ENCODE results near the gene PLCH2. TPM values are rescaled to one million over a fixed set of nuclear protein-coding genes. Genes with fewer than 3 reads are reported as not detected.
A peak's percentile ranks its signal among the peaks of the same experiment; 100 is the strongest.

Gene PLCH2
- total RNA-seq, 5 donors from 2014 or later (not counting 1 experiment from before 2014, with no cell fraction given), result 20.2 to 59.1 (median 27.9) TPM

- Mint-ChIP-seq H3K27ac (peak overlapping the region in 1 of 2 donors; percentile 21), H3K9me3 (no peaks in the 10 kb centered on the region), H3K4me1 (peaks cover 13 to 25% (median 24%) of the 10 kb centered on the region in 3 donors), H3K36me3 (no peaks in the 10 kb centered on the region), H3K4me3 (peak overlapping the region in 2 of 3 donors; percentile 7 to 44), H3K27me3 (peaks cover 0 to 2% of the 10 kb centered on the region in 2 donors)
- DNase-seq, result no peak
- no peak overlapping the region for H3K4me3 ChIP-seq (ENCODE audit: control insufficient read depth in 1 of 2, extremely low read depth in 1 of 2, low read length in 1 of 2)
- H3K27me3 ChIP-seq (replicated peaks in 1 of 2; ENCODE audit: control insufficient read depth in 2 of 2, extremely low read depth in 1 of 2, insufficient read depth in 2 of 2, low read length in 1 of 2), result peaks cover 0 to 41% of the 10 kb centered on the region in 2 experiments
- no peaks in the 10 kb centered on the region for H3K9me3 ChIP-seq
- peaks cover 10 to 59% of the 10 kb centered on the region in 2 experiments for H3K4me1 ChIP-seq (ENCODE audit: control insufficient read depth in 1 of 2, extremely low read depth in 1 of 2, insufficient read depth in 2 of 2, low read length in 2 of 2)
- ATAC-seq (replicated peaks in 1 of 4), result no peak
- 97% methylated on average over 9 of the region's 11 CpGs for WGBS (ENCODE audit: insufficient coverage)
- ChIA-PET POLR2A (interaction anchor here in 1 of 2 donors (0.6 kb wide), 1 partner anchor 16 kb away, joined by 8 read pairs; the partner anchor contains the start of gene PANK4), CTCF (interaction anchor here in 1 of 2 donors (0.7 kb wide), 1 partner anchor 16 kb away, joined by 3 read pairs; the partner anchor contains the start of gene PANK4)
- H3K27ac ChIP-seq (ENCODE audit: low read length), result no peak overlapping the region
- H3K36me3 ChIP-seq (ENCODE audit: control insufficient read depth in 2 of 2, extremely low read depth in 1 of 2, insufficient read depth in 1 of 2, low read length in 1 of 2), result no peaks in the 10 kb centered on the region
Measured at GRCh38 chr1:2542246-2542915, 66.3 kb downstream of the PLCH2 start.

- Mint-ChIP-seq H3K27me3 (peaks cover 0 to 2% of the 10 kb centered on the region in 2 donors), H3K9me3 (no peaks in the 10 kb centered on the region), H3K36me3 (no peaks in the 10 kb centered on the region), H3K27ac (peak overlapping the region in 1 of 2 donors; percentile 34), H3K4me3 (peak overlapping the region in 1 of 3 donors; percentile 50), H3K4me1 (peaks cover 13 to 33% (median 32%) of the 10 kb centered on the region in 3 donors)
- ChIA-PET CTCF (no interaction called here), POLR2A (interaction anchor here in 1 of 2 donors (0.6 kb wide), 1 partner anchor 410 kb away, joined by 5 read pairs; no protein-coding TSS in a partner anchor)
- DNase-seq (peak in 32 of 35 experiments; percentile 38 to 75 (median 63)), ATAC-seq (replicated peaks in 1 of 4) (no peak)
- H3K27me3 ChIP-seq (replicated peaks in 1 of 2; ENCODE audit: control insufficient read depth in 2 of 2, extremely low read depth in 1 of 2, insufficient read depth in 2 of 2, low read length in 1 of 2), result peaks cover 0 to 33% of the 10 kb centered on the region in 2 experiments
- no peaks in the 10 kb centered on the region for H3K9me3 ChIP-seq
- peak overlapping the region in 1 of 2 donors; percentile 49 for H3K4me3 ChIP-seq (ENCODE audit: control insufficient read depth in 1 of 2, extremely low read depth in 1 of 2, low read length in 1 of 2)
- peaks cover 12 to 72% of the 10 kb centered on the region in 2 experiments for H3K4me1 ChIP-seq (ENCODE audit: control insufficient read depth in 1 of 2, extremely low read depth in 1 of 2, insufficient read depth in 2 of 2, low read length in 2 of 2)
- 36% methylated on average over 20 of the region's 26 CpGs for WGBS (ENCODE audit: insufficient coverage)
- H3K36me3 ChIP-seq (ENCODE audit: control insufficient read depth in 2 of 2, extremely low read depth in 1 of 2, insufficient read depth in 1 of 2, low read length in 1 of 2), result no peaks in the 10 kb centered on the region
- no peak overlapping the region for H3K27ac ChIP-seq (ENCODE audit: low read length)
Measured at GRCh38 chr1:2543543-2544092, 67.5 kb downstream of the PLCH2 start.

- Histone ChIP-seq H3K9me3 (no peaks in the 10 kb centered on the region), H3K27ac (ENCODE audit: low read length) (no peak overlapping the region), H3K36me3 (ENCODE audit: control insufficient read depth in 2 of 2, extremely low read depth in 1 of 2, insufficient read depth in 1 of 2, low read length in 1 of 2) (no peaks in the 10 kb centered on the region), H3K4me3 (ENCODE audit: control insufficient read depth in 1 of 2, extremely low read depth in 1 of 2, low read length in 1 of 2) (no peak overlapping the region), H3K27me3 (replicated peaks in 1 of 2; ENCODE audit: control insufficient read depth in 2 of 2, extremely low read depth in 1 of 2, insufficient read depth in 2 of 2, low read length in 1 of 2) (peaks cover 0 to 26% of the 10 kb centered on the region in 2 experiments), H3K4me1 (ENCODE audit: control insufficient read depth in 1 of 2, extremely low read depth in 1 of 2, insufficient read depth in 2 of 2, low read length in 2 of 2) (peaks cover 12 to 77% of the 10 kb centered on the region in 2 experiments)
- ChIA-PET POLR2A (no interaction called here), CTCF (interaction anchor here in 1 of 2 donors (1.4 kb wide), 1 partner anchor 41 kb away, joined by 4 read pairs; no protein-coding TSS in a partner anchor)
- H3K27me3 Mint-ChIP-seq, result peaks cover 0 to 2% of the 10 kb centered on the region in 2 donors
- peaks cover 17 to 39% (median 39%) of the 10 kb centered on the region in 3 donors for H3K4me1 Mint-ChIP-seq
- H3K27ac Mint-ChIP-seq, result peak overlapping the region; percentile 23 to 34
- H3K36me3 Mint-ChIP-seq, result no peaks in the 10 kb centered on the region
- no peaks in the 10 kb centered on the region for H3K9me3 Mint-ChIP-seq
- DNase-seq (peak in 1 of 35 experiments; percentile 29), ATAC-seq (replicated peaks in 1 of 4) (no peak)
- H3K4me3 Mint-ChIP-seq, result peak overlapping the region in 1 of 3 donors; percentile 50
- WGBS (ENCODE audit: insufficient coverage), result 77% methylated on average over 25 of the region's 26 CpGs
Measured at GRCh38 chr1:2544093-2544874, 68.2 kb downstream of the PLCH2 start.

GRCh38 chr1:2544875-2545640, 69.0 kb downstream of the PLCH2 start:
- ChIA-PET CTCF (interaction anchor here in 1 of 2 donors (1.4 kb wide), 1 partner anchor 41 kb away, joined by 4 read pairs; no protein-coding TSS in a partner anchor), POLR2A (no interaction called here)
- H3K27me3 ChIP-seq (replicated peaks in 1 of 2; ENCODE audit: control insufficient read depth in 2 of 2, extremely low read depth in 1 of 2, insufficient read depth in 2 of 2, low read length in 1 of 2), result peaks cover 0 to 19% of the 10 kb centered on the region in 2 experiments
- H3K4me1 ChIP-seq (ENCODE audit: control insufficient read depth in 1 of 2, extremely low read depth in 1 of 2, insufficient read depth in 2 of 2, low read length in 2 of 2), result peaks cover 12 to 83% of the 10 kb centered on the region in 2 experiments
- Mint-ChIP-seq H3K4me1 (peaks cover 23 to 44% (median 44%) of the 10 kb centered on the region in 3 donors), H3K36me3 (no peaks in the 10 kb centered on the region), H3K27ac (peak overlapping the region; percentile 22 to 23), H3K9me3 (no peaks in the 10 kb centered on the region), H3K4me3 (peak overlapping the region in 2 of 3 donors; percentile 17 to 91), H3K27me3 (peaks cover 0 to 2% of the 10 kb centered on the region in 2 donors)
- ATAC-seq (replicated peaks in 1 of 4), result no peak
- H3K36me3 ChIP-seq (ENCODE audit: control insufficient read depth in 2 of 2, extremely low read depth in 1 of 2, insufficient read depth in 1 of 2, low read length in 1 of 2), result no peaks in the 10 kb centered on the region
- no peak overlapping the region for H3K4me3 ChIP-seq (ENCODE audit: control insufficient read depth in 1 of 2, extremely low read depth in 1 of 2, low read length in 1 of 2)
- H3K9me3 ChIP-seq, result no peaks in the 10 kb centered on the region
- H3K27ac ChIP-seq (ENCODE audit: low read length), result peak overlapping the region; percentile 58
- no peak for DNase-seq
- 82% methylated on average over 9 of the region's 19 CpGs for WGBS (ENCODE audit: insufficient coverage)

- H3K27ac ChIP-seq (ENCODE audit: low read length), result peak overlapping the region; percentile 99
- WGBS (ENCODE audit: insufficient coverage), result 3% methylated on average over 30 of the region's 43 CpGs
- no peaks in the 10 kb centered on the region for H3K36me3 ChIP-seq (ENCODE audit: control insufficient read depth in 2 of 2, extremely low read depth in 1 of 2, insufficient read depth in 1 of 2, low read length in 1 of 2)
- no peaks in the 10 kb centered on the region for H3K9me3 ChIP-seq
- ChIA-PET POLR2A (interaction anchor here in 1 of 2 donors (0.6 to 0.9 kb wide), 2 partner anchors 317 to 318 kb away, joined by 3 read pairs; no protein-coding TSS in a partner anchor), CTCF (interaction anchor here in 1 of 2 donors (0.6 to 1.4 kb wide), 3 partner anchors 12 to 40 kb away, joined by 3 to 5 read pairs (median 4); partner anchors contain the start of gene PRXL2B)
- Mint-ChIP-seq H3K4me3 (peak overlapping the region; percentile 80 to 92 (median 91)), H3K27ac (peak overlapping the region in 1 of 2 donors; percentile 16), H3K9me3 (no peaks in the 10 kb centered on the region), H3K36me3 (no peaks in the 10 kb centered on the region), H3K27me3 (peaks cover 0 to 2% of the 10 kb centered on the region in 2 donors), H3K4me1 (peaks cover 23 to 46% (median 44%) of the 10 kb centered on the region in 3 donors)
- peaks cover 0 to 14% of the 10 kb centered on the region in 2 experiments for H3K27me3 ChIP-seq (replicated peaks in 1 of 2; ENCODE audit: control insufficient read depth in 2 of 2, extremely low read depth in 1 of 2, insufficient read depth in 2 of 2, low read length in 1 of 2)
- DNase-seq (peak; percentile 71 to 95 (median 86)), ATAC-seq (replicated peaks in 1 of 4) (peak; percentile 56 to 61 (median 58))
- peak overlapping the region in 1 of 2 donors; percentile 71 for H3K4me3 ChIP-seq (ENCODE audit: control insufficient read depth in 1 of 2, extremely low read depth in 1 of 2, low read length in 1 of 2)
- H3K4me1 ChIP-seq (ENCODE audit: control insufficient read depth in 1 of 2, extremely low read depth in 1 of 2, insufficient read depth in 2 of 2, low read length in 2 of 2), result peaks cover 9 to 79% of the 10 kb centered on the region in 2 experiments
Measured at GRCh38 chr1:2545754-2546514, 69.8 kb downstream of the PLCH2 start.
